Measurements from ENCODE around the gene HMCN2. TPM values are rescaled to one million over a fixed set of nuclear protein-coding genes. Genes with fewer than 3 reads are reported as not detected.

The HMCN2 gene
- total and polyA plus RNA-seq, 2 experiments from 2014 or later = 0.27 to 0.36 TPM

- no peak for TF ChIP-seq CTCF (IDR thresholded peaks at IDR 0.05; ENCODE audit: low read depth, low read length)
- no peak overlapping the region for H3K27ac ChIP-seq
- H3K9me3 ChIP-seq (ENCODE audit: low read depth) = no peaks in the 10 kb centered on the region
- no peak for DNase-seq (ENCODE audit: low read depth in 1 of 2, low spot score in 1 of 2)
- H3K4me1 ChIP-seq (ENCODE audit: low read depth) = no peaks in the 10 kb centered on the region
- H3K27me3 ChIP-seq = no peaks in the 10 kb centered on the region
- no peak overlapping the region for H3K4me3 ChIP-seq
- no peaks in the 10 kb centered on the region for H3K36me3 ChIP-seq
These were observed 112.1 kb downstream of the HMCN2 start for GRCh38 chr9:130377612-130378011.

GRCh38 chr9:130378875-130379648 is 113.5 kb downstream of the HMCN2 start:
- H3K27ac ChIP-seq = no peak overlapping the region
- H3K4me3 ChIP-seq = no peak overlapping the region
- no peak for TF ChIP-seq CTCF (IDR thresholded peaks at IDR 0.05; ENCODE audit: low read depth, low read length)
- no peaks in the 10 kb centered on the region for H3K27me3 ChIP-seq
- DNase-seq (ENCODE audit: low read depth in 1 of 2, low spot score in 1 of 2) = no peak
- no peaks in the 10 kb centered on the region for H3K36me3 ChIP-seq
- no peaks in the 10 kb centered on the region for H3K9me3 ChIP-seq (ENCODE audit: low read depth)
- no peaks in the 10 kb centered on the region for H3K4me1 ChIP-seq (ENCODE audit: low read depth)

GRCh38 chr9:130379649-130379970 is 114.0 kb downstream of the HMCN2 start:
- Histone ChIP-seq H3K4me1 (ENCODE audit: low read depth) (no peaks in the 10 kb centered on the region), H3K27me3 (no peaks in the 10 kb centered on the region), H3K36me3 (no peaks in the 10 kb centered on the region), H3K9me3 (ENCODE audit: low read depth) (no peaks in the 10 kb centered on the region), H3K4me3 (no peak overlapping the region), H3K27ac (no peak overlapping the region)
- DNase-seq (ENCODE audit: low read depth in 1 of 2, low spot score in 1 of 2) = no peak
- TF ChIP-seq CTCF (IDR thresholded peaks at IDR 0.05; ENCODE audit: low read depth, low read length) = no peak

- no peaks in the 10 kb centered on the region for H3K36me3 ChIP-seq
- H3K27ac ChIP-seq = no peak overlapping the region
- no peak overlapping the region for H3K4me3 ChIP-seq
- no peaks in the 10 kb centered on the region for H3K27me3 ChIP-seq
- no peaks in the 10 kb centered on the region for H3K9me3 ChIP-seq (ENCODE audit: low read depth)
- no peaks in the 10 kb centered on the region for H3K4me1 ChIP-seq (ENCODE audit: low read depth)
- no peak for DNase-seq (ENCODE audit: low read depth in 1 of 2, low spot score in 1 of 2)
- TF ChIP-seq CTCF (IDR thresholded peaks at IDR 0.05; ENCODE audit: low read depth, low read length) = no peak
These were observed 115.4 kb downstream of the HMCN2 start for GRCh38 chr9:130380920-130381469.

- Histone ChIP-seq H3K36me3 (no peaks in the 10 kb centered on the region), H3K4me3 (no peak overlapping the region), H3K27me3 (no peaks in the 10 kb centered on the region), H3K27ac (no peak overlapping the region), H3K4me1 (ENCODE audit: low read depth) (no peaks in the 10 kb centered on the region), H3K9me3 (ENCODE audit: low read depth) (no peaks in the 10 kb centered on the region)
- DNase-seq (ENCODE audit: low read depth in 1 of 2, low spot score in 1 of 2) = no peak
- TF ChIP-seq CTCF (IDR thresholded peaks at IDR 0.05; ENCODE audit: low read depth, low read length) = no peak
These were observed 116.1 kb downstream of the HMCN2 start for GRCh38 chr9:130381660-130382059.
